ENCODE results near the gene HYI.

GRCh38 chr1:43447891-43448708 is 5.6 kb downstream of the HYI start:
- TF ChIP-seq POLR2A (IDR thresholded peaks at IDR 0.05) (no peak), CTCF (IDR thresholded peaks at IDR 0.05) (no peak)
